PFSK-1 (cell line): Measurements from ENCODE around the gene TMED1.

Source experiments
- FOXP2 ChIP-seq: optimal IDR thresholded peaks from 2 replicates; pipeline ENCODE3; 2011; ENCODE audit warnings: borderline replicate concordance, control low read depth, inconsistent platforms; ENCODE audit not compliant: insufficient read depth; ENCODE audit errors: extremely low read length, extremely low read depth
- POLR2AphosphoS5 ChIP-seq: IDR thresholded peaks from 2 replicates; pipeline ENCODE4 v1.6.1; 2012; ENCODE audit warnings: low read depth, mild to moderate bottlenecking, control low read depth, low read length, moderate library complexity
- REST ChIP-seq, 2 experiments: IDR thresholded peaks; 2 replicates each; pipeline versions ENCODE4 v1.6.1 to v1.8.0; 2011 to 2012; ENCODE audit warnings: low read depth in 2 of 2, low read length in 2 of 2, control low read depth in 1 of 2, inconsistent platforms in 1 of 2, mild to moderate bottlenecking in 1 of 2, moderate library complexity in 1 of 2; ENCODE audit not compliant: insufficient read depth in 1 of 2
- SIN3A ChIP-seq: IDR thresholded peaks from 2 replicates; pipeline ENCODE4 v1.6.1; 2012; ENCODE audit warnings: mild to moderate bottlenecking, low read length, moderate library complexity, borderline replicate concordance; ENCODE audit not compliant: insufficient read depth
- TAF1 ChIP-seq: IDR thresholded peaks from 2 replicates; pipeline ENCODE4 v1.6.1; 2012; ENCODE audit warnings: low read length, control low read depth, borderline replicate concordance; ENCODE audit not compliant: insufficient read depth

Gene TMED1

GRCh38 chr19:10803252-10803651 lies 32.8 kb downstream of the TMED1 start:
- no peak for TF ChIP-seq REST (IDR thresholded peaks at IDR 0.05; ENCODE audit: insufficient read depth in 1 of 2, low read depth in 2 of 2, low read length in 2 of 2)

GRCh38 chr19:10802479-10802878 lies 33.5 kb downstream of the TMED1 start:
- TF ChIP-seq TAF1, result no peak
- TF ChIP-seq REST (IDR thresholded peaks at IDR 0.05; ENCODE audit: insufficient read depth in 1 of 2, low read depth in 2 of 2, low read length in 2 of 2), result no peak
- TF ChIP-seq POLR2AphosphoS5, result no peak
- TF ChIP-seq FOXP2, result no peak
- TF ChIP-seq SIN3A, result no peak

- TF ChIP-seq POLR2AphosphoS5 (no peak), TAF1 (no peak), REST (IDR thresholded peaks at IDR 0.05; ENCODE audit: insufficient read depth in 1 of 2, low read depth in 2 of 2, low read length in 2 of 2) (no peak), FOXP2 (no peak), SIN3A (no peak)
Measured at GRCh38 chr19:10800488-10800887, 35.5 kb downstream of the TMED1 start.

- TF ChIP-seq SIN3A (no peak), TAF1 (no peak)
Measured at GRCh38 chr19:10797541-10798256, 38.3 kb downstream of the TMED1 start.

- no peak for TF ChIP-seq REST (IDR thresholded peaks at IDR 0.05; ENCODE audit: insufficient read depth in 1 of 2, low read depth in 2 of 2, low read length in 2 of 2)
- TF ChIP-seq POLR2AphosphoS5, result no peak
- TF ChIP-seq SIN3A, result no peak
- TF ChIP-seq TAF1, result no peak
Measured at GRCh38 chr19:10797078-10797477, 38.9 kb downstream of the TMED1 start.
